Stimulated activated CD8-positive, alpha-beta memory T cell treated with anti-CD3 and anti-CD28 coated beads, Interleukin-15, amount 100 ng/mL, for 1 hour (primary cell): Measurements from ENCODE around the gene ST3GAL3.

Experiments used
- DNase-seq: peaks from one replicate; pipeline ENCODE4 v3.0.0-alpha.2; 2020; ENCODE audit warnings: low read depth

Gene ST3GAL3

GRCh38 chr1:43942411-43942810 is 235.1 kb downstream of the ST3GAL3 start:
- DNase-seq, result no peak

GRCh38 chr1:43944860-43945259 is 237.5 kb downstream of the ST3GAL3 start:
- no peak for DNase-seq

GRCh38 chr1:43945674-43946235 is 238.4 kb downstream of the ST3GAL3 start:
- no peak for DNase-seq

GRCh38 chr1:43946236-43947060 is 239.1 kb downstream of the ST3GAL3 start, which contains the start of gene IPO13:
IPO13 (plus strand) TSS chr1:43946950; CDS start chr1:43947601, 651 bp downstream.
- peak; percentile 88 for DNase-seq

- no peak for DNase-seq
Measured at GRCh38 chr1:43947061-43947873, 239.9 kb downstream of the ST3GAL3 start.

- no peak for DNase-seq
Measured at GRCh38 chr1:43947874-43948437, 240.6 kb downstream of the ST3GAL3 start.

GRCh38 chr1:43949678-43950077 is 242.3 kb downstream of the ST3GAL3 start:
- no peak for DNase-seq

- DNase-seq, result no peak
Measured at GRCh38 chr1:43951021-43951985, 244.0 kb downstream of the ST3GAL3 start.

GRCh38 chr1:43952731-43953346 is 245.5 kb downstream of the ST3GAL3 start:
- DNase-seq, result no peak

GRCh38 chr1:43953361-43953760 is 246.0 kb downstream of the ST3GAL3 start:
- no peak for DNase-seq

GRCh38 chr1:43954036-43954435 is 246.7 kb downstream of the ST3GAL3 start:
- DNase-seq, result no peak

- no peak for DNase-seq
Measured at GRCh38 chr1:43956234-43956633, 248.9 kb downstream of the ST3GAL3 start.

GRCh38 chr1:43957407-43958040 is 250.2 kb downstream of the ST3GAL3 start:
- no peak for DNase-seq

GRCh38 chr1:43958351-43959255 is 251.3 kb downstream of the ST3GAL3 start:
- no peak for DNase-seq

- no peak for DNase-seq
Measured at GRCh38 chr1:43960798-43961197, 253.5 kb downstream of the ST3GAL3 start.

GRCh38 chr1:43961692-43962091 is 254.4 kb downstream of the ST3GAL3 start:
- DNase-seq, result no peak

- no peak for DNase-seq
Measured at GRCh38 chr1:43962324-43962723, 255.0 kb downstream of the ST3GAL3 start.

GRCh38 chr1:43963006-43963405 is 255.7 kb downstream of the ST3GAL3 start:
- DNase-seq, result no peak

GRCh38 chr1:43963890-43964289 is 256.6 kb downstream of the ST3GAL3 start:
- no peak for DNase-seq
